ENCODE results near the gene HSPA2. TPM values are rescaled to one million over a fixed set of nuclear protein-coding genes. Genes with fewer than 3 reads are reported as not detected.

The HSPA2 gene
- total and polyA plus RNA-seq, 2 donors (not counting 1 experiment from before 2014, with no cell fraction given): 3.6 to 19.6 TPM

DNA sequence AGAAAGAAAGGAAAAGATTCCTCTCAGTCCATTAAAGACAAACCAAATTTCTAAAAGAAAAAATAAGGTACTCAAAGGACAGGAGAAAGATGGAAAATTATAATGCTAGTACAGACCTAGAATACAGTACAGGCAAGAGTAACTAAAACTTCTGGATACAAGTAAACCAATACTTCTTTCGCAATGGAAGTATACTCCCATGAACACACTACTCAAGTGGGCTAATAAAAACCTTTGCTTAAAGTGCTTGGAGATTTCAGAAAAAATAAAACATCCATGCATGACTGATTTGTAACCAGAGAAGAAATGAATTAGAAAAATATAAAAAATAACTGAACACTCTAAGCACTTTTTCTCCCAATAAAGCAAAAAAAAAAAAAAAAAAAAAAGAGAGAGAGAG lies 40.5 kb upstream of the HSPA2 start:
- H3K27me3 ChIP-seq (replicated peaks in 1 of 4; ENCODE audit: control extremely low read depth in 1 of 4, control insufficient read depth in 3 of 4, insufficient read depth in 4 of 4, low read length in 3 of 4): no peaks in the 10 kb centered on the region
- H3K9me3 ChIP-seq (ENCODE audit: control extremely low read depth in 1 of 3, control insufficient read depth in 2 of 3, insufficient read depth in 1 of 3, low read length in 2 of 3): no peaks in the 10 kb centered on the region
- no peak for TF ChIP-seq EZH2 (IDR thresholded peaks at IDR 0.05; ENCODE audit: borderline replicate concordance, insufficient read depth, low read depth, low read length, poor library complexity, severe bottlenecking)
- TF ChIP-seq, protein P1, sequence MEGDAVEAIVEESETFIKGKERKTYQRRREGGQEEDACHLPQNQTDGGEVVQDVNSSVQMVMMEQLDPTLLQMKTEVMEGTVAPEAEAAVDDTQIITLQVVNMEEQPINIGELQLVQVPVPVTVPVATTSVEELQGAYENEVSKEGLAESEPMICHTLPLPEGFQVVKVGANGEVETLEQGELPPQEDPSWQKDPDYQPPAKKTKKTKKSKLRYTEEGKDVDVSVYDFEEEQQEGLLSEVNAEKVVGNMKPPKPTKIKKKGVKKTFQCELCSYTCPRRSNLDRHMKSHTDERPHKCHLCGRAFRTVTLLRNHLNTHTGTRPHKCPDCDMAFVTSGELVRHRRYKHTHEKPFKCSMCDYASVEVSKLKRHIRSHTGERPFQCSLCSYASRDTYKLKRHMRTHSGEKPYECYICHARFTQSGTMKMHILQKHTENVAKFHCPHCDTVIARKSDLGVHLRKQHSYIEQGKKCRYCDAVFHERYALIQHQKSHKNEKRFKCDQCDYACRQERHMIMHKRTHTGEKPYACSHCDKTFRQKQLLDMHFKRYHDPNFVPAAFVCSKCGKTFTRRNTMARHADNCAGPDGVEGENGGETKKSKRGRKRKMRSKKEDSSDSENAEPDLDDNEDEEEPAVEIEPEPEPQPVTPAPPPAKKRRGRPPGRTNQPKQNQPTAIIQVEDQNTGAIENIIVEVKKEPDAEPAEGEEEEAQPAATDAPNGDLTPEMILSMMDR (IDR thresholded peaks at IDR 0.05): no peak
- H2AFZ ChIP-seq (ENCODE audit: insufficient read depth, low read depth, low read length, poor library complexity, severe bottlenecking): no peak overlapping the region
- H3K27ac ChIP-seq (ENCODE audit: low read length in 2 of 2): peak overlapping the region; percentile 5 to 99
- ChIA-PET POLR2A (interaction anchor here (0.5 kb wide), 1 partner anchor 112 kb away, joined by 3 read pairs; the partner anchor contains the start of gene MTHFD1), CTCF (no interaction called here)
- peaks cover 0 to 13% of the 10 kb centered on the region in 2 experiments for H3K36me3 ChIP-seq (replicated peaks in 1 of 2; ENCODE audit: control extremely low read depth in 1 of 2, control insufficient read depth in 1 of 2, extremely low read depth in 1 of 2, insufficient read depth in 2 of 2, low read length in 1 of 2)
- DNase-seq (no peak), ATAC-seq (ENCODE audit: low read depth) (no peak)
- Mint-ChIP-seq H3K4me1 (peaks cover 41% of the 10 kb centered on the region), H3K9me3 (ENCODE audit: insufficient read depth) (no peaks in the 10 kb centered on the region), H3K27ac (peak overlapping the region; percentile 75), H3K4me3 (peak overlapping the region; percentile 49), H3K27me3 (no peaks in the 10 kb centered on the region)
- H3K4me1 ChIP-seq (ENCODE audit: control insufficient read depth in 2 of 2, insufficient read depth in 2 of 2, low read length in 2 of 2): peaks cover 33 to 34% of the 10 kb centered on the region in 2 donors
- H3K4me2 ChIP-seq (replicated peaks; ENCODE audit: low read depth, low read length, poor library complexity, severe bottlenecking): no peak overlapping the region
- WGBS (ENCODE audit: insufficient coverage): no CpG with 5 or more reads among the region's 1 CpG
- H4K20me1 ChIP-seq (ENCODE audit: control insufficient read depth, insufficient read depth, low read length, poor library complexity, severe bottlenecking): peaks cover 6% of the 10 kb centered on the region
- H3K4me3 ChIP-seq (ENCODE audit: control extremely low read depth in 1 of 5, extremely low read depth in 1 of 5, insufficient read depth in 1 of 5, low read depth in 2 of 5, low read length in 4 of 5): no peak overlapping the region
- H3K79me2 ChIP-seq (ENCODE audit: control insufficient read depth, insufficient read depth, low read length): peaks cover 79% of the 10 kb centered on the region
- H3K9ac ChIP-seq (ENCODE audit: low read length): no peak overlapping the region
- intact Hi-C loops (cut with micrococcal nuclease): loop anchor here (5.0 kb wide), 5 partner anchors 53 to 912 kb away; partner anchors contain the start of genes FUT8 and SYNE2

DNA sequence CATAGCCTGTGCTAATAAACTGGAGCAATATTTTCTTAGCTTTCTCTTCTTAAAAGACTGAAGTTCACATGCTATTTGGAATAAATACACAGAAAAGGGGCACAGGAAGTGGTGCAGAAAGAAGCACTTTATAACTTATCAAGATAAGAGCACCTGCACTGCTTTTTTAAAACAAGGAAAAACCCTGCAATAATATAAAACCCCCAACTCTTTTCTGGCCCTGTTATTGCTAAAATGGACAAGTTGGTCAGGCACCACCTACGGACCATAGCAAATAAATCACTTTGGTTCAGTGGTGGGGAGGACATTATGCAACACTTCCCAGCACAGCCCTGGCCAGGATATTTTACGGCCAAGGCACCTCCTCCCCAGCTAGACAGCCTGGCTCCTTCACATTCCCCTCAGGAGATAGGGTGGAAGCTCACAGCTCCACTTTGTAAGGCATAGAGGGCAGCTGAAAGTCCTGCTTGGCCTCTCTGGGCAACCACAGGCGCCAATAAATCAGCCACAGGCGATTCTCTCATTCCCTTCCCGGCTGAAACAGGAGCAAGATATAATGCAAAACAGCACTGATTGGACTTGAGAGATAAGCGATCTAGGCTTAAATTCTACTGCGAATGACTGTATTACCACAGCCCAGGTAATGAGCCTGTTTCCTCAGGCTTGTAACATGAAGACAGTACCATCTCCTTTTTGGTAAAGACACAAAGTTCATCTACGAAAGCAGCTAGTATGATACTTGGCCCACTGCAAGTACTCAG lies 39.0 kb upstream of the HSPA2 start:
- H3K9me3 Mint-ChIP-seq (ENCODE audit: insufficient read depth): no peaks in the 10 kb centered on the region
- Histone ChIP-seq H3K27ac (ENCODE audit: low read length in 2 of 2) (peak overlapping the region; percentile 99 to 100), H3K79me2 (ENCODE audit: control insufficient read depth, insufficient read depth, low read length) (peaks cover 80% of the 10 kb centered on the region), H2AFZ (ENCODE audit: insufficient read depth, low read depth, low read length, poor library complexity, severe bottlenecking) (peak overlapping the region; percentile 25), H3K4me3 (ENCODE audit: control extremely low read depth in 1 of 5, extremely low read depth in 1 of 5, insufficient read depth in 1 of 5, low read depth in 2 of 5, low read length in 4 of 5) (peak overlapping the region; percentile 12 to 98 (median 95)), H3K4me2 (replicated peaks; ENCODE audit: low read depth, low read length, poor library complexity, severe bottlenecking) (peak overlapping the region; percentile 86), H3K9ac (ENCODE audit: low read length) (peak overlapping the region; percentile 95), H4K20me1 (ENCODE audit: control insufficient read depth, insufficient read depth, low read length, poor library complexity, severe bottlenecking) (peaks cover 18% of the 10 kb centered on the region), H3K36me3 (replicated peaks in 1 of 2; ENCODE audit: control extremely low read depth in 1 of 2, control insufficient read depth in 1 of 2, extremely low read depth in 1 of 2, insufficient read depth in 2 of 2, low read length in 1 of 2) (peaks cover 0 to 6% of the 10 kb centered on the region in 2 experiments), H3K4me1 (ENCODE audit: control insufficient read depth in 2 of 2, insufficient read depth in 2 of 2, low read length in 2 of 2) (peaks cover 44 to 45% of the 10 kb centered on the region in 2 donors), H3K27me3 (replicated peaks in 1 of 4; ENCODE audit: control extremely low read depth in 1 of 4, control insufficient read depth in 3 of 4, insufficient read depth in 4 of 4, low read length in 3 of 4) (no peaks in the 10 kb centered on the region), H3K9me3 (ENCODE audit: control extremely low read depth in 1 of 3, control insufficient read depth in 2 of 3, insufficient read depth in 1 of 3, low read length in 2 of 3) (no peaks in the 10 kb centered on the region)
- ATAC-seq (ENCODE audit: low read depth): no peak
- 33% methylated on average over 6 of the region's 8 CpGs for WGBS (ENCODE audit: insufficient coverage)
- peak overlapping the region; percentile 100 for H3K27ac Mint-ChIP-seq
- POLR2A ChIA-PET: no interaction called here
- DNase-seq: peak; percentile 21
- CTCF ChIA-PET: interaction anchor here (0.9 to 3.1 kb wide), 7 partner anchors 10 to 189 kb away, joined by 3 to 42 read pairs (median 8); no protein-coding TSS in a partner anchor
- intact Hi-C loops (cut with micrococcal nuclease): loop anchor here (2.0 to 5.0 kb wide), 7 partner anchors 33 to 911 kb away; partner anchors contain the start of genes FUT8 and SYNE2
- peaks cover 52% of the 10 kb centered on the region for H3K4me1 Mint-ChIP-seq
- TF ChIP-seq EZH2 (IDR thresholded peaks at IDR 0.05; ENCODE audit: borderline replicate concordance, insufficient read depth, low read depth, low read length, poor library complexity, severe bottlenecking): no peak
- TF ChIP-seq, protein P1 (IDR thresholded peaks at IDR 0.05): no peak
- H3K4me3 Mint-ChIP-seq: peak overlapping the region; percentile 95
- H3K27me3 Mint-ChIP-seq: no peaks in the 10 kb centered on the region

Data from B cell (primary cell).